PC-9 (cell line): ENCODE results near the gene RNASE8. TPM values are rescaled to one million over a fixed set of nuclear protein-coding genes. Genes with fewer than 3 reads are reported as not detected.

Source experiments
- BruUV-seq: library from RNA; stranded (reverse); fragments of 400-500 nt; replicated peaks from 2 replicates; lab custom pipeline; 2021; lab: Mats Ljungman, UMichigan
- CTCF ChIA-PET: fragments of 300-600 bp; sonication (Branson Sonifier 250); formaldehyde crosslinking; loops from one replicate; lab custom pipeline; 2022; ENCODE audit warnings: antibody characterized with exemption; lab: Charles Lee
- POLR2A ChIA-PET: fragments of 300-600 bp; sonication (Branson Sonifier 250); formaldehyde crosslinking; loops from one replicate; lab custom pipeline; 2022; ENCODE audit warnings: antibody characterized with exemption; ENCODE audit not compliant: unreplicated experiment; lab: Charles Lee
- DNase-seq, 2 experiments: peaks; one replicate each; pipeline versions ENCODE4 v3.0.0 to v3.0.0-alpha.2; 2015 to 2022; ENCODE audit warnings: mixed read lengths in 1 of 2
- H2AFZ ChIP-seq: fragments of 200-600 bp; sonication (generic); 2 replicates; pipeline ENCODE4 v1.8.1; 2017; ENCODE audit warnings: antibody characterized with exemption
- H3F3A ChIP-seq: fragments of 200-600 bp; sonication (generic); 2 replicates; pipeline ENCODE4 v1.8.1; 2017; ENCODE audit warnings: antibody characterized with exemption, mild to moderate bottlenecking, low read depth; ENCODE audit not compliant: insufficient read depth
- H3K27ac ChIP-seq: fragments of 200-600 bp; sonication (generic); 2 replicates; pipeline ENCODE4 v1.6.1; 2016; ENCODE audit warnings: mixed run types
- H3K27me3 ChIP-seq: fragments of 200-600 bp; sonication (generic); 2 replicates; pipeline ENCODE4 v1.6.1; 2016; ENCODE audit warnings: low read depth, mixed run types; ENCODE audit not compliant: insufficient read depth
- H3K36me3 ChIP-seq: fragments of 200-600 bp; sonication (generic); 2 replicates; pipeline ENCODE4 v1.6.1; 2016; ENCODE audit warnings: low read depth, mixed run types
- H3K4me1 ChIP-seq: fragments of 200-600 bp; sonication (generic); replicated peaks from 2 replicates; pipeline ENCODE4 v1.6.1; 2016; ENCODE audit warnings: mixed run types; ENCODE audit not compliant: insufficient read depth
- H3K4me2 ChIP-seq: fragments of 200-600 bp; sonication (generic); 2 replicates; pipeline ENCODE4 v1.6.1; 2017; ENCODE audit warnings: mixed run types
- H3K4me3 ChIP-seq: fragments of 200-600 bp; sonication (generic); 2 replicates; pipeline ENCODE4 v1.6.1; 2016; ENCODE audit warnings: mixed run types
- H3K79me2 ChIP-seq: fragments of 200-600 bp; sonication (generic); 2 replicates; pipeline ENCODE4 v1.6.1; 2017; ENCODE audit warnings: low read depth, mixed run types
- H3K9me2 ChIP-seq: fragments of 200-600 bp; sonication (generic); 2 replicates; pipeline ENCODE4 v1.8.1; 2017; ENCODE audit warnings: mild to moderate bottlenecking; ENCODE audit not compliant: insufficient read depth
- H3K9me3 ChIP-seq: fragments of 200-600 bp; sonication (generic); 2 replicates; pipeline ENCODE4 v1.8.1; 2016; ENCODE audit warnings: low read depth; ENCODE audit not compliant: insufficient read depth
- H4K20me1 ChIP-seq: fragments of 200-600 bp; sonication (generic); 2 replicates; pipeline ENCODE4 v1.8.1; 2017; ENCODE audit not compliant: insufficient read depth
- EZH2 ChIP-seq: fragments of 200-600 bp; sonication (generic); IDR thresholded peaks from 2 replicates; pipeline ENCODE4 v1.8.0; 2017; ENCODE audit warnings: antibody characterized with exemption, low read depth
- intact Hi-C: fragments of 100-400 bp; cut with micrococcal nuclease; formaldehyde crosslinking; loops from one replicate; pipeline ENCODE4 v1.10.0; 2022; ENCODE audit not compliant: unreplicated experiment
- microRNA-seq: library from miRNA; unstranded; fragments of <30 nt; microRNA quantifications from one replicate; pipeline ENCODE4 v1.2.0, GENCODE V29; 2021; ENCODE audit warnings: borderline number of aligned reads, borderline replicate concordance
- total RNA-seq: library from RNA; stranded (reverse); gene quantifications from 2 replicates; pipeline ENCODE4 v1.2.3, GENCODE V29; 2021
- TF ChIP-seq, protein P1 (sequence below): fragments of 200-600 bp; sonication (generic); conservative IDR thresholded peaks from 2 replicates; pipeline ENCODE4 v1.6.1; 2017; ENCODE audit warnings: mixed run types, antibody characterized with exemption, mild to moderate bottlenecking, moderate library complexity

Gene RNASE8
- total RNA-seq, 1 experiment from 2014 or later: not detected

GRCh38 chr14:21106176-21106497 is 48.5 kb downstream of the RNASE8 start:
- BruUV-seq: no TSS peak

GRCh38 chr14:21106498-21107282 is 49.1 kb downstream of the RNASE8 start:
- peak; percentile 55 to 71 for DNase-seq
- H3K36me3 ChIP-seq: no peaks in the 10 kb centered on the region
- peak overlapping the region; percentile 37; the same call in 1 of the 2 replicates for H3K4me2 ChIP-seq
- no peak overlapping the region for H3K4me3 ChIP-seq
- ChIA-PET POLR2A (no interaction called here), CTCF (no interaction called here)
- no TSS peak for BruUV-seq
- H3K4me1 ChIP-seq: peaks cover 39% of the 10 kb centered on the region
- no peaks in the 10 kb centered on the region for H3K79me2 ChIP-seq
- H2AFZ ChIP-seq: no peak overlapping the region
- peaks cover 11% of the 10 kb centered on the region for H3F3A ChIP-seq
- H3K9me3 ChIP-seq: no peaks in the 10 kb centered on the region
- no peaks in the 10 kb centered on the region for H3K9me2 ChIP-seq
- TF ChIP-seq, protein P1, sequence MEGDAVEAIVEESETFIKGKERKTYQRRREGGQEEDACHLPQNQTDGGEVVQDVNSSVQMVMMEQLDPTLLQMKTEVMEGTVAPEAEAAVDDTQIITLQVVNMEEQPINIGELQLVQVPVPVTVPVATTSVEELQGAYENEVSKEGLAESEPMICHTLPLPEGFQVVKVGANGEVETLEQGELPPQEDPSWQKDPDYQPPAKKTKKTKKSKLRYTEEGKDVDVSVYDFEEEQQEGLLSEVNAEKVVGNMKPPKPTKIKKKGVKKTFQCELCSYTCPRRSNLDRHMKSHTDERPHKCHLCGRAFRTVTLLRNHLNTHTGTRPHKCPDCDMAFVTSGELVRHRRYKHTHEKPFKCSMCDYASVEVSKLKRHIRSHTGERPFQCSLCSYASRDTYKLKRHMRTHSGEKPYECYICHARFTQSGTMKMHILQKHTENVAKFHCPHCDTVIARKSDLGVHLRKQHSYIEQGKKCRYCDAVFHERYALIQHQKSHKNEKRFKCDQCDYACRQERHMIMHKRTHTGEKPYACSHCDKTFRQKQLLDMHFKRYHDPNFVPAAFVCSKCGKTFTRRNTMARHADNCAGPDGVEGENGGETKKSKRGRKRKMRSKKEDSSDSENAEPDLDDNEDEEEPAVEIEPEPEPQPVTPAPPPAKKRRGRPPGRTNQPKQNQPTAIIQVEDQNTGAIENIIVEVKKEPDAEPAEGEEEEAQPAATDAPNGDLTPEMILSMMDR: peak; percentile 76
- TF ChIP-seq EZH2: no peak
- intact Hi-C loops: loop anchor here (10.0 kb wide), 1 partner anchor 132 kb away; no protein-coding TSS in a partner anchor
- no peak overlapping the region for H3K27ac ChIP-seq
- H3K27me3 ChIP-seq: no peaks in the 10 kb centered on the region
- no peaks in the 10 kb centered on the region for H4K20me1 ChIP-seq

More at GRCh38 chr14:21106176-21106497, 48.5 kb downstream of the RNASE8 start:
- Histone ChIP-seq H3K36me3 (no peaks in the 10 kb centered on the region), H3K9me2 (no peaks in the 10 kb centered on the region), H3K79me2 (no peaks in the 10 kb centered on the region), H3K9me3 (no peaks in the 10 kb centered on the region), H3K27ac (no peak overlapping the region), H3K4me1 (peaks cover 40% of the 10 kb centered on the region), H3F3A (peaks cover 11% of the 10 kb centered on the region), H4K20me1 (no peaks in the 10 kb centered on the region), H3K4me3 (no peak overlapping the region), H2AFZ (no peak overlapping the region), H3K27me3 (no peaks in the 10 kb centered on the region), H3K4me2 (no peak overlapping the region; the same call in 1 of the 2 replicates)
- ChIA-PET CTCF (no interaction called here), POLR2A (no interaction called here)
- intact Hi-C loops: loop anchor here (10.0 kb wide), 1 partner anchor 131 kb away; no protein-coding TSS in a partner anchor
- no peak for DNase-seq
- TF ChIP-seq EZH2: no peak
- TF ChIP-seq, protein P1: no peak

DNA sequence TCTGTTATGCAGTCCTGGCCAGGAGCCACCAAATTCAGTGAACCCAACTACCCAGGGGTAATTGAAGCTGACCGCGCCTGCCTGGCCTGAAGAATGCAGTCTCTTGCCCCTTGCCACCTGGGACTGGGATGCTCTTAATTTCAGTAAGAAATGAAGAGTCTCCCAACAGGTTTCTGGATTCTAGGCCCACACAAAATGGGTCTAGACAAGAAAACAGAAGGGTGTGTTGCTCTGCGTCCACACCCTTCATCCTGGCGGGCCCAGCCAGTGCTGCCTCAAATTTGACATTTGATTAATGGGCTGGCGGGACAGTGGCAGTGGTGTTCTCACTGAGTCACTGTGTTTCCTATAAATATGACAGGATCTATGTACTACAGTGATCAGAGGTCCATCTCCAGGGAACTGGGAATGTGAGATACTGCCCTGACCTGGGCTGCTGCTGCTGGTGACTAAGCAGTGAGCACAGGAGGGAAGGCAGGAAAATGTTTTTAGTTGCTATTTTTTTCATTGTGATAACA is 49.7 kb downstream of the RNASE8 start:
- peaks cover 32% of the 10 kb centered on the region for H3K4me1 ChIP-seq
- no peaks in the 10 kb centered on the region for H3K9me3 ChIP-seq
- H3K4me2 ChIP-seq: no peak overlapping the region
- no peak overlapping the region for H3K27ac ChIP-seq
- no peak overlapping the region for H2AFZ ChIP-seq
- H3K9me2 ChIP-seq: no peaks in the 10 kb centered on the region
- no peak for TF ChIP-seq EZH2
- TF ChIP-seq, protein P1: no peak
- no peaks in the 10 kb centered on the region for H3K27me3 ChIP-seq
- intact Hi-C loops: loop anchor here (10.0 kb wide), 1 partner anchor 133 kb away; no protein-coding TSS in a partner anchor
- no TSS peak for BruUV-seq
- peak; percentile 22 to 43 for DNase-seq
- H3K36me3 ChIP-seq: no peaks in the 10 kb centered on the region
- CTCF ChIA-PET: no interaction called here
- POLR2A ChIA-PET: no interaction called here
- H3F3A ChIP-seq: peaks cover 11% of the 10 kb centered on the region
- no peaks in the 10 kb centered on the region for H4K20me1 ChIP-seq
- H3K4me3 ChIP-seq: no peak overlapping the region
- H3K79me2 ChIP-seq: no peaks in the 10 kb centered on the region

Small RNA genes within 50 kb of the gene (microRNA-seq; reads per million reads assigned to microRNA genes)
- not detected for gene MIR6717

Other genes with a start within 250 kb of the RNASE8 start
- gene RNASE3, start 166.4 kb upstream of the RNASE8 start, total RNA-seq: not detected in 2 replicates
- not detected in 2 replicates for gene RNASE2, start 102.3 kb upstream of the RNASE8 start, total RNA-seq
- gene METTL17, start 67.8 kb upstream of the RNASE8 start, total RNA-seq: 40.9 and 51.2 TPM in 2 replicates
- gene SLC39A2, start 58.5 kb upstream of the RNASE8 start, total RNA-seq: 0.35 and 0.68 TPM in 2 replicates
- gene NDRG2, start 32.8 kb upstream of the RNASE8 start, total RNA-seq: 12.2 and 14.6 TPM in 2 replicates
- not detected in 2 replicates for gene TPPP2, start 27.6 kb upstream of the RNASE8 start, total RNA-seq
- not detected in 2 replicates for gene RNASE13, start 23.0 kb upstream of the RNASE8 start, total RNA-seq
- gene RNASE7, start 15.5 kb upstream of the RNASE8 start, total RNA-seq: not detected in 2 replicates
- 12.7 and 13.0 TPM in 2 replicates for gene ARHGEF40, start 12.5 kb downstream of the RNASE8 start, total RNA-seq
- 23.0 and 25.3 TPM in 2 replicates for gene ZNF219, start 40.8 kb downstream of the RNASE8 start, total RNA-seq
- gene TMEM253, start 43.2 kb downstream of the RNASE8 start, total RNA-seq: 0.35 and 1.4 TPM in 2 replicates
- not detected in 2 replicates for gene OR5AU1, start 98.2 kb downstream of the RNASE8 start, total RNA-seq
- gene HNRNPC, start 211.6 kb downstream of the RNASE8 start, total RNA-seq: 486 and 550 TPM in 2 replicates
- gene RPGRIP1, start 222.3 kb downstream of the RNASE8 start, total RNA-seq: 0.75 and 2.1 TPM in 2 replicates